IMR-90 (cell line): ENCODE data around the gene BATF2. TPM values are rescaled to one million over a fixed set of nuclear protein-coding genes. Genes with fewer than 3 reads are reported as not detected.

Experiments
- ATAC-seq: fragments of 200-7000 bp; cut with Tn5 transposase; 2 replicates; pipeline ENCODE4 v1.9.1; 2020; ENCODE audit warnings: low read depth, mild to moderate bottlenecking, moderate library complexity
- BruUV-seq: library from RNA; stranded (reverse); fragments of 400-500 nt; replicated peaks from 2 replicates; lab custom pipeline; 2021; lab: Mats Ljungman, UMichigan
- CTCF ChIA-PET: fragments of 300-600 bp; formaldehyde crosslinking; extraction: SDS; loops from one replicate; lab custom pipeline; 2021; ENCODE audit warnings: antibody characterized with exemption; lab: Yijun Ruan, JAX
- POLR2A ChIA-PET: fragments of 300-600 bp; sonication (Branson Sonifier 250); formaldehyde crosslinking; loops from one replicate; lab custom pipeline; 2022; ENCODE audit warnings: antibody characterized with exemption; ENCODE audit not compliant: unreplicated experiment; lab: Charles Lee
- DNase-seq: peaks from one replicate; pipeline ENCODE4 v3.0.0; 2013
- H2AFZ ChIP-seq: replicated peaks from 2 replicates; pipeline ENCODE3; 2013; ENCODE audit warnings: low read length, mild to moderate bottlenecking; ENCODE audit not compliant: poor library complexity
- H2AK5ac ChIP-seq: 2 replicates; pipeline ENCODE4 v1.6.1; 2013; ENCODE audit warnings: low read depth, low read length, inconsistent platforms
- H2AK9ac ChIP-seq: replicated peaks from 2 replicates; pipeline ENCODE3; 2013; ENCODE audit warnings: mild to moderate bottlenecking, low read depth, low read length, moderate library complexity; ENCODE audit not compliant: poor library complexity
- H2BK120ac ChIP-seq: 2 replicates; pipeline ENCODE4 v1.6.1; 2013; ENCODE audit warnings: low read depth, low read length, inconsistent platforms
- H2BK15ac ChIP-seq: 3 replicates; pipeline ENCODE4 v1.6.1; 2013; ENCODE audit warnings: low read depth, low read length, inconsistent platforms
- H2BK20ac ChIP-seq: 2 replicates; pipeline ENCODE4 v1.6.1; 2013; ENCODE audit warnings: low read depth, mild to moderate bottlenecking, inconsistent platforms, low read length, moderate library complexity
- H2BK5ac ChIP-seq: 2 replicates; pipeline ENCODE4 v1.6.1; 2013; ENCODE audit warnings: mild to moderate bottlenecking, low read depth, low read length, inconsistent platforms; ENCODE audit not compliant: poor library complexity, severe bottlenecking
- H3K14ac ChIP-seq: replicated peaks from 2 replicates; pipeline ENCODE4 v1.6.1; 2013; ENCODE audit warnings: low read depth, low read length, inconsistent platforms
- H3K18ac ChIP-seq: 2 replicates; pipeline ENCODE4 v1.6.1; 2013; ENCODE audit warnings: low read depth, low read length, control low read depth
- H3K23ac ChIP-seq: 2 replicates; pipeline ENCODE4 v1.6.1; 2013; ENCODE audit warnings: low read depth, low read length, inconsistent platforms
- H3K27ac ChIP-seq: 2 replicates; pipeline ENCODE4 v1.5.1; 2013; ENCODE audit warnings: mild to moderate bottlenecking, control low read depth, low read length; ENCODE audit not compliant: insufficient read depth
- H3K27me3 ChIP-seq: 2 replicates; pipeline ENCODE4 v1.6.1; 2013; ENCODE audit warnings: low read length; ENCODE audit not compliant: control insufficient read depth, insufficient read depth
- H3K36me3 ChIP-seq: 2 replicates; pipeline ENCODE4 v1.6.1; 2013; ENCODE audit warnings: low read length, mixed read lengths; ENCODE audit not compliant: control insufficient read depth, insufficient read depth
- H3K4ac ChIP-seq: 2 replicates; pipeline ENCODE4 v1.6.1; 2013; ENCODE audit warnings: low read depth, low read length, inconsistent platforms
- H3K4me1 ChIP-seq: 2 replicates; pipeline ENCODE4 v1.6.1; 2013; ENCODE audit warnings: low read length, mixed read lengths; ENCODE audit not compliant: control insufficient read depth, insufficient read depth
- H3K4me2 ChIP-seq: 2 replicates; pipeline ENCODE4 v1.6.1; 2013; ENCODE audit warnings: low read depth, mild to moderate bottlenecking, control low read depth, low read length, moderate library complexity
- H3K4me3 ChIP-seq: 2 replicates; pipeline ENCODE4 v1.5.1; 2013; ENCODE audit warnings: low read depth, mild to moderate bottlenecking, control low read depth, low read length, moderate library complexity; ENCODE audit not compliant: insufficient read depth
- H3K56ac ChIP-seq: 2 replicates; pipeline ENCODE4 v1.6.1; 2013; ENCODE audit warnings: low read length, inconsistent platforms; ENCODE audit not compliant: insufficient read depth; ENCODE audit errors: extremely low read depth
- H3K79me1 ChIP-seq, 2 experiments: 2 replicates each; pipeline ENCODE4 v1.6.1; 2013; ENCODE audit warnings: low read length in 2 of 2, inconsistent platforms in 1 of 2, low read depth in 1 of 2
- H3K9ac ChIP-seq: 2 replicates; pipeline ENCODE4 v1.6.1; 2013; ENCODE audit warnings: low read depth, low read length, control low read depth
- H3K9me1 ChIP-seq: 2 replicates; pipeline ENCODE4 v1.6.1; 2013; ENCODE audit warnings: low read length, inconsistent platforms; ENCODE audit not compliant: insufficient read depth
- H3K9me3 ChIP-seq: 2 replicates; pipeline ENCODE4 v1.6.1; 2013; ENCODE audit warnings: low read length; ENCODE audit not compliant: control insufficient read depth, insufficient read depth
- H4K20me1 ChIP-seq: 2 replicates; pipeline ENCODE4 v1.6.1; 2013; ENCODE audit warnings: low read length, inconsistent platforms; ENCODE audit not compliant: insufficient read depth
- H4K5ac ChIP-seq: 2 replicates; pipeline ENCODE4 v1.6.1; 2013; ENCODE audit warnings: mild to moderate bottlenecking, low read depth, low read length, control low read depth
- H4K8ac ChIP-seq, 2 experiments: 2 replicates each; pipeline ENCODE4 v1.6.1; 2013; ENCODE audit warnings: low read depth in 2 of 2, low read length in 2 of 2, control low read depth in 1 of 2, inconsistent platforms in 1 of 2
- H4K91ac ChIP-seq: 2 replicates; pipeline ENCODE4 v1.6.1; 2013; ENCODE audit warnings: low read depth, low read length, inconsistent platforms; ENCODE audit not compliant: insufficient read depth
- BHLHE40 ChIP-seq: fragments of 150-350 bp; IDR thresholded peaks from 2 replicates; pipeline ENCODE4 v1.6.1; 2016; ENCODE audit warnings: mild to moderate bottlenecking, low read depth, low read length
- CEBPB ChIP-seq: IDR thresholded peaks from 2 replicates; pipeline ENCODE4 v1.6.1; 2012; ENCODE audit warnings: low read depth, low read length, improper control_type of control experiment
- CHD1 ChIP-seq: IDR thresholded peaks from 2 replicates; pipeline ENCODE4 v1.6.1; 2012; ENCODE audit warnings: low read depth, low read length, improper control_type of control experiment
- ELK1 ChIP-seq: fragments of 150-350 bp; IDR thresholded peaks from 2 replicates; pipeline ENCODE4 v1.6.1; 2016; ENCODE audit warnings: low read depth, mild to moderate bottlenecking, low read length, moderate library complexity, borderline replicate concordance
- FOS ChIP-seq: fragments of 150-350 bp; IDR thresholded peaks from 2 replicates; pipeline ENCODE4 v1.6.1; 2016; ENCODE audit warnings: low read depth, low read length
- MAFK ChIP-seq: IDR thresholded peaks from 2 replicates; pipeline ENCODE4 v1.6.1; 2012; ENCODE audit warnings: low read depth, low read length, improper control_type of control experiment
- MAZ ChIP-seq: IDR thresholded peaks from 2 replicates; pipeline ENCODE4 v1.6.1; 2012; ENCODE audit warnings: low read depth, mild to moderate bottlenecking, low read length, improper control_type of control experiment, moderate library complexity, borderline replicate concordance
- MXI1 ChIP-seq: IDR thresholded peaks from 2 replicates; pipeline ENCODE4 v1.6.1; 2012; ENCODE audit warnings: low read depth, mild to moderate bottlenecking, low read length, moderate library complexity, borderline replicate concordance
- NFE2L2 ChIP-seq: fragments of 150-350 bp; IDR thresholded peaks from 2 replicates; pipeline ENCODE4 v1.6.1; 2016; ENCODE audit warnings: low read depth, mild to moderate bottlenecking, low read length
- POLR2A ChIP-seq: IDR thresholded peaks from 2 replicates; pipeline ENCODE4 v1.6.1; 2012; ENCODE audit warnings: mild to moderate bottlenecking, low read depth, low read length
- RAD21 ChIP-seq: IDR thresholded peaks from 2 replicates; pipeline ENCODE4 v1.6.1; 2012; ENCODE audit warnings: low read length, improper control_type of control experiment
- RCOR1 ChIP-seq: IDR thresholded peaks from 2 replicates; pipeline ENCODE4 v1.6.1; 2012; ENCODE audit warnings: mild to moderate bottlenecking, low read length, improper control_type of control experiment; ENCODE audit not compliant: insufficient replicate concordance
- RFX5 ChIP-seq: IDR thresholded peaks from 2 replicates; pipeline ENCODE4 v1.8.0; 2012; ENCODE audit warnings: low read depth, mild to moderate bottlenecking, low read length, moderate library complexity
- SMC3 ChIP-seq: fragments of 150-350 bp; IDR thresholded peaks from 2 replicates; pipeline ENCODE4 v1.6.1; 2016; ENCODE audit warnings: low read depth, mild to moderate bottlenecking, antibody characterized with exemption, low read length, moderate library complexity
- USF2 ChIP-seq: fragments of 150-350 bp; IDR thresholded peaks from 2 replicates; pipeline ENCODE4 v1.6.1; 2017; ENCODE audit warnings: mild to moderate bottlenecking, antibody characterized with exemption, low read length, low read depth
- WGBS, 2 experiments: methylation state at CpG; one replicate each; pipeline versions ENCODE4 v1.1.5 to v1.1.7; 2013; ENCODE audit warnings: missing lambda C conversion rate in 2 of 2; ENCODE audit not compliant: insufficient read length in 1 of 2; ENCODE audit errors: extremely low coverage in 2 of 2; 5-methylcytosine and 5-hydroxymethylcytosine counted together
- dilution Hi-C: fragments of 300-500 bp; cut with HindIII; formaldehyde crosslinking; loops from one replicate; pipeline ENCODE4 v1.14.3; 2018; ENCODE audit warnings: low sequenced_read_pairs; ENCODE audit not compliant: unreplicated experiment
- in situ Hi-C: fragments of 300-500 bp; cut with MboI; formaldehyde crosslinking; loops from 3 replicates; pipeline ENCODE4 v1.14.3; 2019; ENCODE audit warnings: low sequenced_read_pairs, inconsistent platforms, mixed read lengths
- intact Hi-C: fragments of 100-400 bp; cut with micrococcal nuclease; formaldehyde crosslinking; loops from 2 replicates; pipeline ENCODE4 v1.10.0; 2022
- polyA plus RNA-seq, 3 experiments: library from polyadenylated mRNA; depleted of rRNA; stranded (reverse); fragments of >200 nt; gene quantifications; 2 replicates each; pipeline ENCODE4 v1.2.3, GENCODE V29; 2012; ENCODE audit warnings: low replicate concordance in 1 of 3
- total RNA-seq: library from RNA; depleted of rRNA; stranded (reverse); fragments of >200 nt; gene quantifications from 2 replicates; pipeline ENCODE4 v1.2.3, GENCODE V29; 2012

Gene BATF2
- total and polyA plus RNA-seq, 2 of the 4 experiments (the other 2 are of a cell fraction) = 0.36 to 1.2 TPM

GRCh38 chr11:64998690-64999431 is 2.1 kb upstream of the BATF2 start:
- 0 out of 2 replicates have a peak, but pooled peaks cover 4% of the 10 kb centered on the region for H3K4me1 ChIP-seq
- dilution Hi-C loops = no loop called here
- POLR2A ChIA-PET = no interaction called here
- H3K27ac ChIP-seq = no peak overlapping the region
- no peak overlapping the region for H4K5ac ChIP-seq
- H2BK5ac ChIP-seq = no peak overlapping the region
- no peak overlapping the region for H4K91ac ChIP-seq
- no peaks in the 10 kb centered on the region for H3K36me3 ChIP-seq
- no peak overlapping the region for H2AK9ac ChIP-seq
- no peak overlapping the region for H3K4me3 ChIP-seq
- no peak overlapping the region for H2AFZ ChIP-seq
- no peak overlapping the region for H3K4me2 ChIP-seq
- no peaks in the 10 kb centered on the region for H3K79me1 ChIP-seq
- CTCF ChIA-PET = interaction anchor here (0.9 kb wide), 1 partner anchor 152 kb away, joined by 3 read pairs; no protein-coding TSS in a partner anchor
- no peak overlapping the region for H3K9ac ChIP-seq
- no peak overlapping the region for H2BK20ac ChIP-seq
- no peak overlapping the region for H3K14ac ChIP-seq
- in situ Hi-C loops = no loop called here
- no peak overlapping the region for H2BK120ac ChIP-seq
- peaks cover 7% of the 10 kb centered on the region; the same call in 1 of the 2 replicates for H3K9me1 ChIP-seq
- H3K4ac ChIP-seq = no peak overlapping the region
- H2BK15ac ChIP-seq = no peak overlapping the region
- H2AK5ac ChIP-seq = no peak overlapping the region
- H3K27me3 ChIP-seq = no peaks in the 10 kb centered on the region
- no peak overlapping the region for H3K56ac ChIP-seq
- H3K18ac ChIP-seq = no peak overlapping the region
- DNase-seq (no peak), ATAC-seq (no peak)
- no peaks in the 10 kb centered on the region for H4K20me1 ChIP-seq
- intact Hi-C loops = loop anchor here (5.0 kb wide), 1 partner anchor 152 kb away; no protein-coding TSS in a partner anchor
- H4K8ac ChIP-seq = no peak overlapping the region
- H3K9me3 ChIP-seq = no peaks in the 10 kb centered on the region
- 47% methylated on average over 4 of the region's 9 CpGs; no CpG with 5 or more reads in 1 of the 2 experiments for WGBS, 2 experiments
- no peak overlapping the region for H3K23ac ChIP-seq
- no TSS peak for BruUV-seq
- TF ChIP-seq RAD21 (no peak), CHD1 (no peak), USF2 (no peak), BHLHE40 (no peak), ELK1 (no peak), MAFK (no peak), CEBPB (no peak), RFX5 (no peak), MXI1 (no peak), SMC3 (no peak), MAZ (no peak), RCOR1 (no peak), NFE2L2 (no peak), FOS (no peak), POLR2A (no peak)
